ENCODE data around the gene NCOA4. TPM values are rescaled to one million over a fixed set of nuclear protein-coding genes. Genes with fewer than 3 reads are reported as not detected.
"Not testable (repeated sequence)": the region's sequence is repeated elsewhere in the genome, so short reads cannot be mapped to it uniquely, and the experiment has no call there.

NCOA4 gene
- total RNA-seq, 1 donor from 2014 or later, result 72.3 TPM

- H3K4me3 Mint-ChIP-seq, result no peak overlapping the region
- no peaks in the 10 kb centered on the region for H3K36me3 Mint-ChIP-seq
- no peak for DNase-seq (ENCODE audit: low spot score in 2 of 2, unreplicated experiment in 2 of 2)
- peaks cover 4% of the 10 kb centered on the region for H3K4me1 Mint-ChIP-seq
- H3K27me3 Mint-ChIP-seq (ENCODE audit: low read depth), result peaks cover 1% of the 10 kb centered on the region
- H3K9me3 Mint-ChIP-seq, result no peaks in the 10 kb centered on the region
- no peak overlapping the region for H3K27ac Mint-ChIP-seq
- TF ChIP-seq CTCF (IDR thresholded peaks at IDR 0.05; ENCODE audit: unreplicated experiment), result no peak
Observed at GRCh38 chr10:46068117-46068516, 37.7 kb upstream of the NCOA4 start.

GRCh38 chr10:46064269-46064817 lies 33.9 kb upstream of the NCOA4 start:
- Mint-ChIP-seq H3K36me3 (no peaks in the 10 kb centered on the region), H3K4me1 (no peaks in the 10 kb centered on the region)

GRCh38 chr10:46062723-46063428 lies 32.5 kb upstream of the NCOA4 start:
- Mint-ChIP-seq H3K27me3 (ENCODE audit: low read depth) (peaks cover 2% of the 10 kb centered on the region), H3K4me1 (no peaks in the 10 kb centered on the region), H3K4me3 (no peak overlapping the region), H3K9me3 (no peaks in the 10 kb centered on the region), H3K27ac (no peak overlapping the region), H3K36me3 (no peaks in the 10 kb centered on the region)
- no peak for DNase-seq (ENCODE audit: low spot score in 2 of 2, unreplicated experiment in 2 of 2)
- no peak for TF ChIP-seq CTCF (IDR thresholded peaks at IDR 0.05; ENCODE audit: unreplicated experiment)

More at GRCh38 chr10:46064269-46064817, 33.9 kb upstream of the NCOA4 start:
- peaks cover 2% of the 10 kb centered on the region for H3K27me3 Mint-ChIP-seq (ENCODE audit: low read depth)
- H3K4me3 Mint-ChIP-seq, result no peak overlapping the region
- no peak for DNase-seq (ENCODE audit: low spot score in 2 of 2, unreplicated experiment in 2 of 2)
- no peaks in the 10 kb centered on the region for H3K9me3 Mint-ChIP-seq
- H3K27ac Mint-ChIP-seq, result no peak overlapping the region
- TF ChIP-seq CTCF (IDR thresholded peaks at IDR 0.05; ENCODE audit: unreplicated experiment), result no peak

- H3K4me1 Mint-ChIP-seq, result no peaks in the 10 kb centered on the region
- H3K27ac Mint-ChIP-seq, result no peak overlapping the region
- peaks cover 2% of the 10 kb centered on the region for H3K27me3 Mint-ChIP-seq (ENCODE audit: low read depth)
Observed at GRCh38 chr10:46060706-46061105, 30.3 kb upstream of the NCOA4 start.

GRCh38 chr10:46057927-46058326 lies 27.5 kb upstream of the NCOA4 start:
- H3K27ac Mint-ChIP-seq; H3K27me3 Mint-ChIP-seq (ENCODE audit: low read depth); H3K4me3 Mint-ChIP-seq; H3K36me3 Mint-ChIP-seq; H3K4me1 Mint-ChIP-seq; H3K9me3 Mint-ChIP-seq; DNase-seq (ENCODE audit: low spot score in 2 of 2, unreplicated experiment in 2 of 2): not testable (repeated sequence)

More at GRCh38 chr10:46060706-46061105, 30.3 kb upstream of the NCOA4 start:
- H3K36me3 Mint-ChIP-seq, result peaks cover 2% of the 10 kb centered on the region
- TF ChIP-seq CTCF (IDR thresholded peaks at IDR 0.05; ENCODE audit: unreplicated experiment), result no peak
- H3K9me3 Mint-ChIP-seq, result peaks cover 9% of the 10 kb centered on the region
- H3K4me3 Mint-ChIP-seq, result no peak overlapping the region
- DNase-seq (ENCODE audit: low spot score in 2 of 2, unreplicated experiment in 2 of 2), result no peak

- Mint-ChIP-seq H3K4me1 (peaks cover 6% of the 10 kb centered on the region), H3K36me3 (peaks cover 2% of the 10 kb centered on the region), H3K9me3 (peaks cover 9% of the 10 kb centered on the region), H3K27ac (no peak overlapping the region), H3K4me3 (no peak overlapping the region), H3K27me3 (ENCODE audit: low read depth) (no peaks in the 10 kb centered on the region)
- DNase-seq (ENCODE audit: low spot score in 2 of 2, unreplicated experiment in 2 of 2), result no peak
- no peak for TF ChIP-seq CTCF (IDR thresholded peaks at IDR 0.05; ENCODE audit: unreplicated experiment)
Observed at GRCh38 chr10:46057038-46057437, 26.6 kb upstream of the NCOA4 start.

Data from mesothelial cell of epicardium (in vitro differentiated cells).